IPS-11a (cell line): ENCODE results near the gene KRT35.

ENCODE experiments used
- H3K4me3 ChIP-seq: one replicate; pipeline ENCODE4 v1.5.1; 2013; ENCODE audit warnings: low read depth, low read length, control low read depth

The KRT35 gene

GRCh38 chr17:41481036-41481435 is at the start of gene KRT35:
Gene KRT35, minus strand, starts transcription at chr17:41481151. Its CDS starts 54 bp downstream, at chr17:41481097.
- H3K4me3 ChIP-seq = no peak within 1 kb of the TSS

DNA sequence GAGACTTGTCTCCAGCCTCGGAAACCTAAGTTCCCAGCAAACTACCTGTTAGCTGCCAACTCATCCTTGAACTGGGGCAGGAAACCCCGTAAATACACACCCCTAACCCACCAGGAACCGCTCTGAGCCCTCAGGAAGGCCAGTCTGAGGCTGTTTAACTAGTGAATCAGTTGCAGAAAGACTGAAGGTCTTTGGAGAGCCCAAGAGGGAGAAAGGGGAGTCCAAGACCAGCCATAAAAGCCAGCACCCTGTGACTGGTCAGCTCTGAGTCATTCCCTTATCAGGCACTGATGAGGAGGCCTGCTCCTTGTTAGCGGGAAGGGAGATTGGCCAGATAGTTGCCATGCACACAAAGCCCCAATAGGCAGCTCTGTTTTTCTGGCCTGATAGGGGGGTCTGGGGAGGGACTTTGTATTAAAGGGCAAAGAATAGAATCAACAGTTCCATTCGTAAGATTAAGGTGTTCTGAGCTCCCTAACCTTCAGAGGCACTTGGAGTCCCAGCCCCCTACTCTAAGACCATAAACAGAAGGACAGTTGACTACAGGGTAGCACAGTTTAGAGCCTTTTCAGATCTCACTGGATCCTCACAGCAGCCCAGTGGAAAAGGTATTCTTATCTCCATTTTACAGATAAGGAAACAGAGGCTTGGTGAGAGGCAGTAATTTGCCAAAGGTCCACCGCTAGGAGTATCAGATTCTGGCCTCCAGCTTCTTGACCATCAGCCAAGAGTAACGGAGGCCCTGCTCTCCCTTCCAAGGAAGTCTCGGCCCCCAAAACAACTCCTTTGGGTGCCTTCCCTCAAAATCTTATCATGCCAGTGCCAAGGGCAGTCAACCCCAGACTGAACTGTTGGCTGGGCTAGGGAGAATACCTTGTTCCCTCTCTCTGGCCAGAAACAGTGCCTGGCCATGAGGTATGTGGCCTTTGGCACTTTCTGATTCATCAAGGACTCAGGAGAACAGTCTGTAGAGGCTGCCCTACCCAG is 49.4 kb upstream of the KRT35 start:
- no peak overlapping the region for H3K4me3 ChIP-seq

DNA sequence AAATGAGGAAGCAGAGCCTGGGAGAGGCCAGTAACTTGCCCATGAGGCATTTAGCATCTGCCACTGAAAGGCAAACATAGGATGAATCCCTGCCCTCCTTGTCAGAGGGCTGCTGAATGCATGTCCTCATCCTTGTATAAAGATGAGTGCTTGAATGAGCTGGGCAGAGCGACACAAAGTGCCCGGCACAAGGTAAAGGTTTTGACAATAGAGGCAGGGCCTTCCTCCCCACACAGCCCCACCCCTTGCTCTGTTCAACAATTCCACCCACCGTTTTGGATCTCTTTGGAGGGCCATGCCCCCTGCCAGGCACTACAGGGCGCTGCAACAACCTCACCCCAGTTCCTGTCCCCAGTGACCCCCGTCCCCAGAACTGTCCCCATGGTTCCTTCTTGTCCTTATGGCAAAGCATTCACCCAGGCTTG is 48.6 kb upstream of the KRT35 start:
- no peak overlapping the region for H3K4me3 ChIP-seq

DNA sequence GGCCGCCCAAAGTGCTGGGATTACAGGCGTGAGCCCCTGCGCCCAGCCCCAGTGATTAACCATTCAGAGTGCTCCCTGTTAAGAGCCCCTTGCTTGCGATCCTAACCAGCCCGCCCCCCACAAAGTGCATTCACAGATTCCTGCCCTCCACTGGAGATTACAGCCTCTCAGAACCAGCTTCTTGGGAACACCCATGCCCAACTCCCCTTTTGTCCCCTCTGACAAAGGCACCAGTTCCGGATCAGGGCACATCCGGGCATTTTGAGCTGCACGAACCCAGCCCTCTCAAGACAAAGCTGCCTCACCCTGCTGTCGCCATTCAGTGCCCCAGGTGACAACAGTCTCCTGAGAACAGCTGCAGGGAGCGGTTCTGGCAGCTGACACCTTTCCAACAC is 48.0 kb upstream of the KRT35 start:
- H3K4me3 ChIP-seq = no peak overlapping the region

DNA sequence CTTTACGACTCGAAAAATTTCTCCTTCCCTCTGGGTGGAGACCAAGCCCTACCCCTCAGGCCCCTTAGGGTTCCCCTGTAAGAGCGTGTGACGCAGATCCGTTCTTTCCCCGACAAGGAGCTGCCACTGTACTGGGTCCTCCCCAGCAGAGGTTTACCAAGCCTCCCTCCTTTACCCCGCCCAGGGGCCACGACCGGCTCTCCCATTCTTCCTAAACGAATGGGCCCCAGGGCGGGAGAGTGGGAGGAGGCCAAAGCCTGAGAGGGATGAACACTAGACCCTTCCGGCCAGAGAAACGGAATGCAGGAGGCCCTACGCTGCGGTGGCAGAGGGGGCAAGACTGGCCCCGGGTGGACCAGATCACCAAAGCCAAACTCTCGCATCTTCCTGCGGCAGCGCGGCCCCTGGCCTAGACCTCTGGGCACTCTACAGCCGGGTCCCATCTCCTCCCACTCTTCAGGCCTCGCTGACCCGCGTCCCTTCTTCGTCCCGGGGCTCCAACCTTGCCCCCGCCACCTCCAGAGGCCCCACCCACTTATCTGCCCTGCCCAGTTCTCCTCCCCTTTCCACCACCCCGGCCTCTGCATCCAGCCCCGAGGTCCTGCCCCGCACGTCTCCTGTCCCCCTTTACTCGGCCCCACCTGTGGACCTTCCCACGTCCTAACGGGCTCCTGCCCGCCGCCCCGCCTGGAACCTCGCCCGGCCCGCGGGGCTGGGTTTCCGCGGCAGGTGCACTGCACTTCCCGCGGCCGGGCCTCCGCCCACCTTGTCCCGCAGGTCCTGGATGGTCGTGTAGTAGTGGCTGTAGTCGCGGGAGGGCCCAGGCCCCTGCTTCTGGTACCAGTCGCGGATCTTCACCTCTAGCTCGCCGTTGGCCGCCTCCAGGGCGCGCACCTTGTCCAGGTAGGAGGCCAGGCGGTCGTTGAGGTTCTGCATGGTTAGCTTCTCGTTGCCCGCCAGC is 46.4 kb upstream of the KRT35 start:
- H3K4me3 ChIP-seq = peak overlapping the region; percentile 75

DNA sequence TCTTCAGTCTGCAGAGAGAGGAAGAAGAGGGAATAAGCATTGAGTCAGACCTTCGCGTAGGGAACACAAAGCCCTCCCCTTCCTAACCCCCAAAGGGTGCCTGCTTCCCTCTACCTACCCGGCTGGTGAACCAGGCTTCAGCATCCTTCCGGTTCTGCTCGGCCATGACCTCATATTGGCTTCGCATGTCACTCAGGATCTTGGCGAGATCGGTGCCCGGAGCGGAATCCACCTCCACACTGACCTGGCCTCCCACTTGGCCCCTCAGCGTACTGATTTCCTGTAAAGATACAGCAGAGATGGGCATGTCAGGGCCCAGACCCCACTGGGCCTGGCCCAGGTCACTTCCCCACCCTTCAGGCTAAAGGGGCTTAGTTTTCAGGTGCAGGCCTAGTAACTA is 43.3 kb upstream of the KRT35 start:
- H3K4me3 ChIP-seq = no peak overlapping the region

GRCh38 chr17:41523787-41524186 is 42.8 kb upstream of the KRT35 start:
- H3K4me3 ChIP-seq = no peak overlapping the region

GRCh38 chr17:41523225-41523593 is 42.3 kb upstream of the KRT35 start:
- H3K4me3 ChIP-seq = no peak overlapping the region

- no peak overlapping the region for H3K4me3 ChIP-seq
Measured at GRCh38 chr17:41522301-41523224, 41.6 kb upstream of the KRT35 start.

DNA sequence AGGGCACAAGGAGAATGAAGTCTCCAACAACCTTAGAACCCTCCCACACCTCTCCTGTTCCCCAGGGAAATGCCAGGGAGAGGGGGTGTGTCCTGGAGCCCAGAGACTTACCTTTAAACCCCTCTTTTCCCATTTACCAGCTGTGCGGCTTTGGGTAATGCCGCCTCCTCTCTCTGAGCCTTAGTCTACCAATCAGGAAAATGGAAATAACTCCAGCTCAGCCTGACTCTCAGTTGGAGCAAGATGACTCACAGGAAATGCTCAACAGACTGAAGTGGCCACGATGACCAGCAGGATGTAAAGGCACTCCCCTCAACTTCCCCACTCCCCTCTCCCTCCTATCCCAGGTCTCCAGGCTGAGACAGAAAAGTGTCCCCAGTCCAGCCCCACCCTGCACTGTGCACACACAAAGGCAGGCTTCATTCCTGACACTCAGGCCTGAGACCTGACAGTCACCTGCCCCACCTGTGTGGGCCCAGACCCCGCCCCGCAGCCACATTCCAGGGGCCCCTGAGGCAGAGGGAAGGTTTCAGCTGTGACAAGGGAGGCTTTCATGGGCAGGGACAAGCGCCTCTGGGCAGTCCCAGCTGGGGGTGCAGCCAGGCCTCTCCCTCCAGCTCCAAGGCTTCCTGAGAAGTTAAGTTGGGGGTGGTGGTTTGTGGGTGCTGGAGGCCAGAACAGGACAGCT is 40.8 kb upstream of the KRT35 start:
- H3K4me3 ChIP-seq = no peak overlapping the region

DNA sequence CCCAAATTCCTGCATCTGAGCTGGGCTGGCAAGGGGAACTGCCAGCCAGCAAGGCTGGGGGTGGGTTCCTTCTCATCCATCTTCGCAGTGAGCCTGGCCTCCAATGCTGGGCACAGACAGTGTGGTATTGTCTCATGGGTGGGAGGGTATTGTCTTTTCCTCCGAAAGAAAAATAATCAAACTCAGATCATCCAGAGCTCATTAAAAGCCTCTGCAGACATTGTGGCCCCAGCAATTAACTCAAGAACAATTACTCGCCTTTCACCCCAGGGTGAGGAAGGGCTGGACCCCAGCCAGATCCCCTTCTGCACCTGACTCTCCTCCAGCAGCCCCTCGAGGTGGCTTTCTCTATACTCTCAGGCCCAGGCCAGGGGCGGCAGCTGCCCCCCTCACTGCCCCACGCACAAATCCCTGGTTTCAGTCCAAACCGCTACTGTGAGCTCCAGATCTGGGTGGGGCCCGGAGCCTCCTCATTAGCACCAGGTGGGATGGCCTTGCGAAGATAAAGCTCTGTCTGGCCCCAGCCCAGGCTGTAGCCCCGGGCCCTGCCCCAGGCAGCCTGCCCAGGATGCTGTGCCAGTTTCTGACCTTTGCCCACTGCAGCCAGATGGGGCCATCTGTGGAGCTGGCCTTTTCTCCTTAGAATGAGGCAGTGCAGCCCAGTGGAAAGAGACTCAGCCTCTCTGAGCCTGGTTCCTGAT is 40.0 kb upstream of the KRT35 start:
- no peak overlapping the region for H3K4me3 ChIP-seq

- no peak overlapping the region for H3K4me3 ChIP-seq
Measured at GRCh38 chr17:41519501-41520224, 38.7 kb upstream of the KRT35 start.

GRCh38 chr17:41518789-41519449 is 38.0 kb upstream of the KRT35 start, which contains the start of gene KRT15:
Gene KRT15, minus strand, starts transcription at chr17:41518890. Its CDS starts 63 bp downstream, at chr17:41518827.
- no peak within 1 kb of the TSS for H3K4me3 ChIP-seq

DNA sequence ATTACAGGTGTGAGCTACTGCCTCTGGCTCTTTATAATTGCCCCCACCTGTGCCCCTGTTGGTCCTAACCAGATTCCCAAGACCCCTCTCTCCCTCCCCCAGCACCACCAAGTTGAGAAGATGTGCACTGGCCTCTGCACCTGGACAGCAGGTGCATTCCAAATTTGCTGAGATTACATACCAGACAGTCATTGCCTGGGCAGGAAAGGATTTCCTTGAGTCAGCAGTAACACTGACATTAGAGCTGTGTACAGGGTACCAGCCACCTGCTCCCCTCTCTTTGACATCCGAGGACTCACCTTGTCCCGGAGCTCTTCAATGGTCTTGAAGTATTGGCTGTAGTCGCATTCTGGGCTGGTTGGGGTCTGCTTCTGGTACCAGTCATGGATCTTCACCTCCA is 37.1 kb upstream of the KRT35 start:
- no peak overlapping the region for H3K4me3 ChIP-seq

GRCh38 chr17:41516830-41517283 is 35.9 kb upstream of the KRT35 start:
- no peak overlapping the region for H3K4me3 ChIP-seq

DNA sequence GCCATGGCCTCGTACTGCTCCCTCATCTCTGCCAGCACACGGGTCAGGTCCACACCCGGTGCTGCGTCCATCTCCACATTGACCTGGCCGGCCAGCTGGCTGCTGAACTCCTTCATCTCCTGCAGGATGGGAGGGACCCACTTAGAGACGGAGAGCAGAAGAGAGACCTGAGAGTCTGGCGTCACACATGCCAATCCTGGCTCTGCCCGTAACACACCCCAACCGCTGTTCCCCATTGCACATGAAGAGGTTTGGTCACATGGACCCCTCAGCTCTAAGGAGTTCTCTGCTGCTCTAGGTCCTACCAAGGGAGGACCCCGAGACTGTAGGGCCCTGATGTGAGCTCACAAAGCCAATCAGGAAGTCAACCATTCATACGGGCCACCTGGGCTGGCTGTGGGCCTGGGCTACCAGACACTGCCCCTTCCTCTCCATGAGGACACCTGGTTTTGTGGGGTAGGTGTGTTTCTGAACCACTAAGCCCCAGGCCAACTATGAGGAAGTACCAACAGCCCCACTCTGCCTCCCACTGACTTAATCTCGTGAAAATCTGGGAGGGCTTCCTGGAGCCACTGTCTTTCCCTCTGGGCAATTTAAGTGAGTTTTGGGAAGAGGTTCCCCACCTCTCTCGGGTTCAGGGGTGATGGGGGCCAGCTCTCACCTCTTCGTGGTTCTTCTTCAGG is 35.3 kb upstream of the KRT35 start:
- no peak overlapping the region for H3K4me3 ChIP-seq

DNA sequence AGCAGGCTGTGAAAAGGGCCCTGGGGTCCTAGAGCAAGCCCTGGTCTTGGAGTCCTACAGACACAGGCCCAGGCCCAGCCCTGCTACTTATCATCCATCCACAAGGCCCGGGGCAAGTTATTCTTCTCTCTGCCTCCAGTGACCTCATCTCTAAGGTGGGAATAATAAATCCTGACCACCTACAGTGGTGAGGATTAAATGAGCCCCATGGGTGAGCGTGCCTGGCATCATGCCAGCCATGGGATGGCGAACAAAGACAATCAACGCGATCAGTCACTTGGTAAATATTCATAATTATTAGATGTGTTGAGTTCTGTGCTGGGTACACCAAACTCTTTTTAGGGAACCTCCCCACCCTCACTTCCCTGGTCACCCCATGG is 32.2 kb upstream of the KRT35 start:
- H3K4me3 ChIP-seq = no peak overlapping the region
